H1 (cell line): ENCODE results near the gene VSIG10. TPM values are rescaled to one million over a fixed set of nuclear protein-coding genes. Genes with fewer than 3 reads are reported as not detected.

Experiments used
- CTCF ChIA-PET: fragments of 300-600 bp; sonication (Branson Sonifier 250); formaldehyde crosslinking; loops from one replicate; lab custom pipeline; 2021; ENCODE audit not compliant: partially characterized antibody; lab: Charles Lee
- POLR2A ChIA-PET: fragments of 300-600 bp; sonication (Branson Sonifier 250); formaldehyde crosslinking; loops from one replicate; lab custom pipeline; 2021; ENCODE audit warnings: inconsistent platforms; ENCODE audit not compliant: partially characterized antibody; lab: Charles Lee
- DNase-seq, 2 experiments: peaks; one replicate each; pipeline versions ENCODE4 v3.0.0 to v3.0.0-alpha.2; 2010 to 2022; ENCODE audit warnings: low spot score in 2 of 2, low read depth in 1 of 2, mixed read lengths in 1 of 2
- FAIRE-seq: peaks from 2 replicates; lab custom pipeline; 2011; peaks lifted over from hg19 to GRCh38; lab: Jason Lieb, UNC
- H2AFZ ChIP-seq: 2 replicates; pipeline ENCODE4 v1.8.1; 2012; ENCODE audit warnings: low read length, inconsistent platforms
- H2AK5ac ChIP-seq: 2 replicates; pipeline ENCODE4 v1.6.1; 2013; ENCODE audit warnings: low read depth, low read length
- H2BK120ac ChIP-seq: replicated peaks from 2 replicates; pipeline ENCODE3; 2013; ENCODE audit warnings: low read depth, low read length, inconsistent platforms
- H2BK12ac ChIP-seq: 2 replicates; pipeline ENCODE4 v1.6.1; 2013; ENCODE audit warnings: low read depth, low read length
- H2BK15ac ChIP-seq: 2 replicates; pipeline ENCODE4 v1.6.1; 2013; ENCODE audit warnings: low read length
- H2BK20ac ChIP-seq: 2 replicates; pipeline ENCODE4 v1.6.1; 2013; ENCODE audit warnings: low read length
- H2BK5ac ChIP-seq: 2 replicates; pipeline ENCODE4 v1.6.1; 2013; ENCODE audit warnings: low read depth, low read length
- H3K14ac ChIP-seq: 2 replicates; pipeline ENCODE4 v1.6.1; 2013; ENCODE audit warnings: inconsistent platforms; ENCODE audit not compliant: insufficient read length
- H3K18ac ChIP-seq: 2 replicates; pipeline ENCODE4 v1.6.1; 2013; ENCODE audit warnings: low read length; ENCODE audit errors: extremely low read depth
- H3K23ac ChIP-seq: 2 replicates; pipeline ENCODE4 v1.6.1; 2013; ENCODE audit warnings: inconsistent platforms; ENCODE audit not compliant: insufficient read length
- H3K23me2 ChIP-seq: 2 replicates; pipeline ENCODE4 v1.6.1; 2013; ENCODE audit warnings: low read depth, low read length
- H3K27ac ChIP-seq: 2 replicates; pipeline ENCODE4 v1.6.1; 2011; ENCODE audit warnings: low read depth, low read length, inconsistent platforms
- H3K27me3 ChIP-seq, 4 experiments: replicated peaks in 1 of 4; 1 replicate in 1 of 4; 2 replicates in 3 of 4; pipeline versions ENCODE4 v1.6.1 to v1.8.1; 2011 to 2013; ENCODE audit warnings: low read length in 3 of 4, mild to moderate bottlenecking in 3 of 4, inconsistent platforms in 2 of 4, mixed read lengths in 2 of 4, moderate library complexity in 1 of 4; ENCODE audit not compliant: control insufficient read depth in 3 of 4, insufficient read depth in 3 of 4; ENCODE audit errors: extremely low read depth in 1 of 4
- H3K36me3 ChIP-seq, 4 experiments: 2 replicates each; pipeline versions ENCODE4 v1.6.1 to v1.8.1; 2011 to 2013; ENCODE audit warnings: mild to moderate bottlenecking in 4 of 4, low read length in 3 of 4, moderate library complexity in 2 of 4, control low read depth in 1 of 4, inconsistent platforms in 1 of 4; ENCODE audit not compliant: insufficient read depth in 4 of 4, control insufficient read depth in 2 of 4
- H3K4ac ChIP-seq: replicated peaks from 2 replicates; pipeline ENCODE3; 2013; ENCODE audit warnings: low read length, low read depth, mixed read lengths, inconsistent platforms; ENCODE audit not compliant: insufficient read length
- H3K4me1 ChIP-seq, 4 experiments: replicated peaks in 1 of 4; 1 replicate in 1 of 4; 2 replicates in 3 of 4; pipeline versions ENCODE4 v1.6.1 to v1.8.1; 2011 to 2013; ENCODE audit warnings: low read length in 3 of 4, inconsistent platforms in 2 of 4, mixed read lengths in 1 of 4; ENCODE audit not compliant: insufficient read depth in 4 of 4, control insufficient read depth in 3 of 4
- H3K4me2 ChIP-seq, 2 experiments: 2 replicates each; pipeline versions ENCODE4 v1.6.1 to v1.8.1; 2011 to 2013; ENCODE audit warnings: low read depth in 2 of 2, low read length in 2 of 2, control low read depth in 1 of 2, inconsistent platforms in 1 of 2, mild to moderate bottlenecking in 1 of 2; ENCODE audit not compliant: insufficient read depth in 1 of 2
- H3K4me3 ChIP-seq, 4 experiments: fragments of 200-600, 300-600 bp in 1 of 4; sonication (generic), shearing (Covaris generic), sonication (Bioruptor Twin) in 1 of 4; 2 replicates each; pipeline versions ENCODE4 v1.5.1 to v1.8.1; 2011 to 2016; ENCODE audit warnings: low read length in 4 of 4, low read depth in 3 of 4, control low read depth in 2 of 4, inconsistent platforms in 2 of 4, mild to moderate bottlenecking in 2 of 4, mixed read lengths in 1 of 4, moderate library complexity in 1 of 4; ENCODE audit not compliant: insufficient read depth in 2 of 4; ENCODE audit errors: extremely low read depth in 1 of 4
- H3K56ac ChIP-seq: replicated peaks from 2 replicates; pipeline ENCODE3; 2013; ENCODE audit warnings: low read depth, mild to moderate bottlenecking, mixed read lengths, low read length, inconsistent platforms; ENCODE audit not compliant: insufficient read length
- H3K79me1 ChIP-seq: 2 replicates; pipeline ENCODE4 v1.6.1; 2013; ENCODE audit warnings: low read depth, low read length, control low read depth
- H3K79me2 ChIP-seq, 2 experiments: 2 replicates each; pipeline versions ENCODE4 v1.6.1 to v1.8.1; 2012 to 2013; ENCODE audit warnings: low read length in 2 of 2, mild to moderate bottlenecking in 2 of 2, inconsistent platforms in 1 of 2; ENCODE audit not compliant: insufficient read depth in 2 of 2, control insufficient read depth in 1 of 2
- H3K9ac ChIP-seq, 4 experiments: replicated peaks in 1 of 4; 1 replicate in 1 of 4; 2 replicates in 3 of 4; pipeline versions ENCODE4 v1.6.1 to v1.8.1; 2011 to 2013; ENCODE audit warnings: low read depth in 3 of 4, low read length in 3 of 4, control low read depth in 2 of 4, mild to moderate bottlenecking in 2 of 4, moderate library complexity in 2 of 4, inconsistent platforms in 1 of 4; ENCODE audit errors: extremely low read depth in 1 of 4
- H3K9me3 ChIP-seq, 2 experiments: 2 replicates each; pipeline versions ENCODE4 v1.6.1 to v1.8.1; 2012 to 2013; ENCODE audit warnings: mild to moderate bottlenecking in 2 of 2, moderate library complexity in 2 of 2, control low read depth in 1 of 2, inconsistent platforms in 1 of 2, low read depth in 1 of 2, low read length in 1 of 2, mixed read lengths in 1 of 2; ENCODE audit not compliant: insufficient read depth in 2 of 2
- H4K20me1 ChIP-seq, 2 experiments: replicated peaks in 1 of 2; 2 replicates each; pipeline versions ENCODE3 to v1.8.1; 2011 to 2013; ENCODE audit warnings: inconsistent platforms in 2 of 2, low read length in 2 of 2, mild to moderate bottlenecking in 1 of 2; ENCODE audit not compliant: insufficient read depth in 2 of 2, control insufficient read depth in 1 of 2
- H4K5ac ChIP-seq: 2 replicates; pipeline ENCODE4 v1.6.1; 2013; ENCODE audit warnings: low read length, low read depth, mixed read lengths, inconsistent platforms; ENCODE audit not compliant: insufficient read length
- H4K8ac ChIP-seq: 2 replicates; pipeline ENCODE4 v1.8.0; 2013; ENCODE audit warnings: mild to moderate bottlenecking, moderate library complexity, low read length, inconsistent platforms; ENCODE audit not compliant: insufficient read depth; ENCODE audit errors: extremely low read depth
- H4K91ac ChIP-seq: replicated peaks from 2 replicates; pipeline ENCODE3; 2013; ENCODE audit warnings: low read length, mixed read lengths, inconsistent platforms; ENCODE audit not compliant: insufficient read length
- CREB1 ChIP-seq: IDR thresholded peaks from 2 replicates; pipeline ENCODE4 v1.6.1; 2012; ENCODE audit warnings: inconsistent platforms
- WGBS, 2 experiments: shearing (Covaris generic) in 1 of 2; methylation state at CpG; one replicate each; pipeline versions ENCODE4 v1.1.6 to v1.1.7; 2013 to 2015; ENCODE audit warnings: low lambda C conversion rate in 2 of 2, mixed read lengths in 2 of 2, inconsistent platforms in 1 of 2, low coverage in 1 of 2, missing lambda C conversion rate in 1 of 2; ENCODE audit not compliant: insufficient replicate concordance in 2 of 2, insufficient coverage in 1 of 2, insufficient read length in 1 of 2; ENCODE audit errors: extremely low coverage in 1 of 2, missing lambda C conversion rate in 1 of 2; 5-methylcytosine and 5-hydroxymethylcytosine counted together
- polyA plus RNA-seq, 7 experiments: library from polyadenylated mRNA; depleted of rRNA in 3 of 7; stranded (reverse) in 5 of 7; unstranded in 2 of 7; fragments of >200 nt in 5 of 7; fragments of 200-250 nt in 2 of 7; gene quantifications; 1 replicate in 5 of 7; 2 replicates in 1 of 7; 4 replicates in 1 of 7; pipeline versions ENCODE4 v1.2.1 to v1.2.3, GENCODE V29; 2011 to 2013; ENCODE audit warnings: missing spikeins in 2 of 7, mixed read lengths in 2 of 7
- total RNA-seq: library from RNA; stranded (reverse); fragmentation: NEBNext Ultra II Directional; extraction: Animal tissue kit (Norgen Biotek cat#: 25700); gene quantifications from 2 replicates; pipeline ENCODE4 v1.2.1, GENCODE V29; 2021

VSIG10 gene
- total and polyA plus RNA-seq, 2 of the 8 experiments (the other 6 are each of a cell fraction or from before 2014, with no cell fraction given), result 34.4 to 93.6 TPM

DNA sequence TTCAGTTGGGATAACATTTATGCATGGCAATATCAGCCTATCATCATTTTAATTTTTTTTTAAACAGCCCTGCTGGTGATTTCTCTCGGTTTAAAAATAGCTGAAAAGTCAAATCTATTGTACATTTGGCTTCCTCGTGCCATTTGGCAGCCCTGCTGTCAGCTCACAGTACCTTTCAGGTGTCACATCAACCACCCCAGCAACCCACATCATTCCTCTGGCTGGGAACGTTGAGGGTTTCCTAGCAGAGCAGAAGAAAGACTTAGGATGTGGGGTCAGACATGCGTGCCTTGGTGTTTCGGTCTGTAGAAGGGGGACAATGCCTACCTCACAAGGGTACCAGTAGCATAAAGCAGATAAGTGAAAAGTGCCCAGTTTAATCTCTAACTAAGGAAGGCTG lies 47.9 kb upstream of the VSIG10 start:
- Histone ChIP-seq H3K23ac (no peak overlapping the region), H2AFZ (no peak overlapping the region), H2BK120ac (no peak overlapping the region), H4K8ac (no peak overlapping the region), H3K23me2 (no peaks in the 10 kb centered on the region), H3K79me2 (no peaks in the 10 kb centered on the region), H3K4me1 (no peaks in the 10 kb centered on the region), H2BK5ac (no peak overlapping the region), H4K5ac (no peak overlapping the region), H2AK5ac (no peak overlapping the region), H4K91ac (no peak overlapping the region), H2BK12ac (no peak overlapping the region), H3K56ac (no peak overlapping the region), H3K18ac (no peak overlapping the region), H4K20me1 (no peaks in the 10 kb centered on the region), H3K27me3 (no peaks in the 10 kb centered on the region), H3K4me3 (no peak overlapping the region), H2BK20ac (no peak overlapping the region), H3K4me2 (no peak overlapping the region), H3K9ac (no peak overlapping the region), H3K79me1 (no peaks in the 10 kb centered on the region), H3K9me3 (no peaks in the 10 kb centered on the region), H3K14ac (no peak overlapping the region), H3K27ac (no peak overlapping the region), H2BK15ac (no peak overlapping the region), H3K4ac (no peak overlapping the region), H3K36me3 (peaks cover 0 to 17% (median under 1%) of the 10 kb centered on the region in 4 experiments; a peak in 2 of 8 replicates)
- no peak for TF ChIP-seq CREB1
- 95% methylated on average over 5 of the region's 5 CpGs; no CpG with 5 or more reads in 1 of the 2 experiments for WGBS, 2 experiments
- POLR2A ChIA-PET, result interaction anchor here (0.9 to 9.3 kb wide), 5 partner anchors 9 to 32 kb away, joined by 3 to 83 read pairs (median 4); no protein-coding TSS in a partner anchor
- DNase-seq, result no peak
- CTCF ChIA-PET, result interaction anchor here (1.1 to 5.2 kb wide), 4 partner anchors 12 to 87 kb away, joined by 4 to 37 read pairs (median 9); no protein-coding TSS in a partner anchor
- FAIRE-seq, result no peak
